ENCODE measurements around the gene FLYWCH1. TPM values are rescaled to one million over a fixed set of nuclear protein-coding genes. Genes with fewer than 3 reads are reported as not detected.

Gene FLYWCH1
- total and polyA plus RNA-seq, 2 donors (not counting 1 experiment from before 2014, with no cell fraction given), result 78.3 to 120 TPM

- H3K27me3 ChIP-seq (replicated peaks in 1 of 4; ENCODE audit: control extremely low read depth in 1 of 4, control insufficient read depth in 3 of 4, insufficient read depth in 4 of 4, low read length in 3 of 4), result no peaks in the 10 kb centered on the region
- WGBS (ENCODE audit: insufficient coverage), result 95% methylated on average over 15 of the region's 15 CpGs
- no peaks in the 10 kb centered on the region for H3K79me2 ChIP-seq (ENCODE audit: control insufficient read depth, insufficient read depth, low read length)
- H3K9me3 Mint-ChIP-seq (ENCODE audit: insufficient read depth), result no peaks in the 10 kb centered on the region
- H3K4me1 ChIP-seq (ENCODE audit: control insufficient read depth in 2 of 2, insufficient read depth in 2 of 2, low read length in 2 of 2), result no peaks in the 10 kb centered on the region
- no peak overlapping the region for H3K9ac ChIP-seq (ENCODE audit: low read length)
- H3K9me3 ChIP-seq (ENCODE audit: control extremely low read depth in 1 of 3, control insufficient read depth in 2 of 3, insufficient read depth in 1 of 3, low read length in 2 of 3), result no peaks in the 10 kb centered on the region
- no peak overlapping the region for H3K4me3 Mint-ChIP-seq
- no peak overlapping the region for H3K27ac Mint-ChIP-seq
- H2AFZ ChIP-seq (ENCODE audit: insufficient read depth, low read depth, low read length, poor library complexity, severe bottlenecking), result no peak overlapping the region
- intact Hi-C loops (cut with micrococcal nuclease), result no loop called here
- no peak for DNase-seq
- ChIA-PET CTCF (interaction anchor here (1.4 to 1.7 kb wide), 2 partner anchors 7 to 13 kb away, joined by 3 read pairs; no protein-coding TSS in a partner anchor), POLR2A (no interaction called here)
- no peak overlapping the region for H3K4me3 ChIP-seq (ENCODE audit: control extremely low read depth in 1 of 5, extremely low read depth in 1 of 5, insufficient read depth in 1 of 5, low read depth in 2 of 5, low read length in 4 of 5)
- no peaks in the 10 kb centered on the region for H3K27me3 Mint-ChIP-seq
- H4K20me1 ChIP-seq (ENCODE audit: control insufficient read depth, insufficient read depth, low read length, poor library complexity, severe bottlenecking), result no peaks in the 10 kb centered on the region
- H3K27ac ChIP-seq (ENCODE audit: low read length in 2 of 2), result no peak overlapping the region
- H3K36me3 ChIP-seq (replicated peaks in 1 of 2; ENCODE audit: control extremely low read depth in 1 of 2, control insufficient read depth in 1 of 2, extremely low read depth in 1 of 2, insufficient read depth in 2 of 2, low read length in 1 of 2), result peaks cover 0 to 26% of the 10 kb centered on the region in 2 experiments
- no peaks in the 10 kb centered on the region for H3K4me1 Mint-ChIP-seq
- TF ChIP-seq CTCF (IDR thresholded peaks at IDR 0.05) (no peak), EZH2 (IDR thresholded peaks at IDR 0.05; ENCODE audit: borderline replicate concordance, insufficient read depth, low read depth, low read length, poor library complexity, severe bottlenecking) (no peak)
- no peak for ATAC-seq (ENCODE audit: low read depth)
- no peak overlapping the region for H3K4me2 ChIP-seq (replicated peaks; ENCODE audit: low read depth, low read length, poor library complexity, severe bottlenecking)
Measured at GRCh38 chr16:2934450-2934849, 22.7 kb downstream of the FLYWCH1 start.

DNA sequence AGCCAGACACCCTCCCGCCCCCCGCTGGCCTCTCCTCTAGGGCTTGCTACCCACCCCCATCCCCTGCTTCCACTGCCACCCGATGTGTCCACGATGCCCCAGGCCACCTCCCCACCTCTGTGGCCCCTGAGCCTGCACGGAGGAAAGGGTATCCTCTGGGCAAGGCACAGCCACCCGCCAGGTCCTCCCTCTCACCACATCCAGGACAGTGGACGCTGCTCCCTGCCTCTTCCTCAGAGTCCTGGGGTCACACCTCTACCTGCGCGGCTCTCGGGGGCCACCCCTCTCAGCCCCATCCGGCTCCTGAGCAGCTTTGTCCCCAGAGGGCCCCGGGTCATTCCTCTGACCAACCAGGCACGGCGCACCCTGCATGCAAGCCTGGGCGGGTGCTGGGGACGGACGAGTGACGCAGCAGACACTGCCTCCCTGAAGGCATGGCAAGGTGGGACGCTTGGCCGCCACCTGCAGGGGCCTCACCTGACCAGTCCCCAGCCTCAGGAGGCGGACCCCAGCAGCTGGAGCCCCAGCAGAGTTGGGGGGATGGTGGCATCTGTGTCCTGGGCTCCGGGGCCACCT, 24.8 kb downstream of the FLYWCH1 start:
- Histone ChIP-seq H2AFZ (ENCODE audit: insufficient read depth, low read depth, low read length, poor library complexity, severe bottlenecking) (no peak overlapping the region), H3K27me3 (replicated peaks in 1 of 4; ENCODE audit: control extremely low read depth in 1 of 4, control insufficient read depth in 3 of 4, insufficient read depth in 4 of 4, low read length in 3 of 4) (no peaks in the 10 kb centered on the region), H3K4me2 (replicated peaks; ENCODE audit: low read depth, low read length, poor library complexity, severe bottlenecking) (no peak overlapping the region), H4K20me1 (ENCODE audit: control insufficient read depth, insufficient read depth, low read length, poor library complexity, severe bottlenecking) (no peaks in the 10 kb centered on the region), H3K9me3 (ENCODE audit: control extremely low read depth in 1 of 3, control insufficient read depth in 2 of 3, insufficient read depth in 1 of 3, low read length in 2 of 3) (no peaks in the 10 kb centered on the region), H3K36me3 (replicated peaks in 1 of 2; ENCODE audit: control extremely low read depth in 1 of 2, control insufficient read depth in 1 of 2, extremely low read depth in 1 of 2, insufficient read depth in 2 of 2, low read length in 1 of 2) (peaks cover 0 to 35% of the 10 kb centered on the region in 2 experiments), H3K4me3 (ENCODE audit: control extremely low read depth in 1 of 5, extremely low read depth in 1 of 5, insufficient read depth in 1 of 5, low read depth in 2 of 5, low read length in 4 of 5) (no peak overlapping the region), H3K4me1 (ENCODE audit: control insufficient read depth in 2 of 2, insufficient read depth in 2 of 2, low read length in 2 of 2) (peaks cover 0 to 4% of the 10 kb centered on the region in 2 donors), H3K9ac (ENCODE audit: low read length) (no peak overlapping the region), H3K79me2 (ENCODE audit: control insufficient read depth, insufficient read depth, low read length) (no peaks in the 10 kb centered on the region), H3K27ac (ENCODE audit: low read length in 2 of 2) (no peak overlapping the region)
- Mint-ChIP-seq H3K27me3 (no peaks in the 10 kb centered on the region), H3K27ac (no peak overlapping the region), H3K9me3 (ENCODE audit: insufficient read depth) (no peaks in the 10 kb centered on the region), H3K4me1 (no peaks in the 10 kb centered on the region), H3K4me3 (no peak overlapping the region)
- TF ChIP-seq CTCF (IDR thresholded peaks at IDR 0.05) (no peak), EZH2 (IDR thresholded peaks at IDR 0.05; ENCODE audit: borderline replicate concordance, insufficient read depth, low read depth, low read length, poor library complexity, severe bottlenecking) (no peak)
- intact Hi-C loops (cut with micrococcal nuclease), result no loop called here
- DNase-seq, result no peak
- ChIA-PET CTCF (interaction anchor here (0.9 kb wide), 1 partner anchor 9 kb away, joined by 3 read pairs; no protein-coding TSS in a partner anchor), POLR2A (no interaction called here)
- 96% methylated on average over 21 of the region's 22 CpGs for whole genome bisulfite sequencing (ENCODE audit: insufficient coverage)
- no peak for ATAC-seq (ENCODE audit: low read depth)

Measured in B cell (primary cell).